WERI-Rb-1 (cell line): ENCODE data around the gene PKD1L1.
"Not testable (repeated sequence)": the region's sequence is repeated elsewhere in the genome, so short reads cannot be mapped to it uniquely, and the experiment has no call there.

Experiments used
- DNase-seq: peaks from one replicate; pipeline ENCODE4 v3.0.0-alpha.2; 2020
- H3K27ac ChIP-seq: fragments of 250-450 bp; sonication (Bioruptor Pico); 2 replicates; pipeline ENCODE4 v1.5.1; 2020; ENCODE audit warnings: mild to moderate bottlenecking, moderate library complexity
- H3K27me3 ChIP-seq: fragments of 250-450 bp; sonication (Bioruptor Pico); 2 replicates; pipeline ENCODE4 v1.5.1; 2021; ENCODE audit warnings: mild to moderate bottlenecking, low read depth, moderate library complexity; ENCODE audit not compliant: insufficient read depth, severe bottlenecking
- H3K36me3 ChIP-seq: fragments of 250-450 bp; sonication (Bioruptor Pico); 2 replicates; pipeline ENCODE4 v1.5.1; 2020; ENCODE audit warnings: mild to moderate bottlenecking, moderate library complexity
- H3K4me3 ChIP-seq: 2 replicates; pipeline ENCODE4 v1.5.1; 2011; ENCODE audit warnings: low read depth, mild to moderate bottlenecking, control low read depth, low read length
- H3K9me3 ChIP-seq: fragments of 250-450 bp; sonication (Bioruptor Pico); 2 replicates; pipeline ENCODE4 v1.5.1; 2021; ENCODE audit warnings: mild to moderate bottlenecking, moderate library complexity; ENCODE audit not compliant: severe bottlenecking
- CTCF ChIP-seq: IDR thresholded peaks from 2 replicates; pipeline ENCODE4 v1.5.1; 2011; ENCODE audit warnings: low read depth, mild to moderate bottlenecking, control low read depth, inconsistent platforms, low read length

PKD1L1 gene

GRCh38 chr7:47945261-47946015, 2.8 kb downstream of the PKD1L1 start:
- no peaks in the 10 kb centered on the region for H3K9me3 ChIP-seq
- TF ChIP-seq CTCF = no peak; the same call in 1 of the 2 replicates
- no peak overlapping the region for H3K27ac ChIP-seq
- H3K36me3 ChIP-seq = no peaks in the 10 kb centered on the region
- H3K4me3 ChIP-seq = no peak overlapping the region
- H3K27me3 ChIP-seq = no peaks in the 10 kb centered on the region
- peak; percentile 59 for DNase-seq

GRCh38 chr7:47944536-47945260, 3.6 kb downstream of the PKD1L1 start:
- DNase-seq = no peak
- TF ChIP-seq CTCF = 0 out of 2 replicates have a peak, but pooled peaks have one; percentile 15
- no peaks in the 10 kb centered on the region for H3K27me3 ChIP-seq
- no peak overlapping the region for H3K4me3 ChIP-seq
- no peaks in the 10 kb centered on the region for H3K36me3 ChIP-seq
- H3K27ac ChIP-seq = no peak overlapping the region
- H3K9me3 ChIP-seq = no peaks in the 10 kb centered on the region

- no peaks in the 10 kb centered on the region for H3K36me3 ChIP-seq
- TF ChIP-seq CTCF = no peak
- H3K9me3 ChIP-seq = no peaks in the 10 kb centered on the region
- DNase-seq = no peak
- H3K27me3 ChIP-seq = no peaks in the 10 kb centered on the region
- no peak overlapping the region for H3K27ac ChIP-seq
- no peak overlapping the region for H3K4me3 ChIP-seq
These were observed 4.4 kb downstream of the PKD1L1 start for GRCh38 chr7:47943676-47944474.

GRCh38 chr7:47942651-47943050, 5.6 kb downstream of the PKD1L1 start:
- not testable (repeated sequence) for H3K27me3 ChIP-seq, H3K4me3 ChIP-seq, H3K9me3 ChIP-seq, H3K27ac ChIP-seq, H3K36me3 ChIP-seq, DNase-seq

- Histone ChIP-seq H3K4me3 (no peak overlapping the region), H3K9me3 (no peaks in the 10 kb centered on the region), H3K36me3 (no peaks in the 10 kb centered on the region), H3K27ac (no peak overlapping the region), H3K27me3 (no peaks in the 10 kb centered on the region)
- TF ChIP-seq CTCF = no peak
- no peak for DNase-seq
These were observed 6.1 kb downstream of the PKD1L1 start for GRCh38 chr7:47942132-47942531.
